Keratinocyte (primary cell): Measurements from ENCODE around the gene L1CAM. TPM values are rescaled to one million over a fixed set of nuclear protein-coding genes. Genes with fewer than 3 reads are reported as not detected.

Experiments
- DNase-seq: peaks from one replicate; pipeline ENCODE4 v3.0.0-alpha.2; 2011; ENCODE audit warnings: low read depth, missing footprints, low spot score
- FAIRE-seq: peaks from 2 replicates; lab custom pipeline; 2011; peaks lifted over from hg19 to GRCh38; lab: Jason Lieb, UNC
- H2AFZ ChIP-seq: 2 replicates; pipeline ENCODE4 v1.6.0; 2012; ENCODE audit warnings: low read length, control low read depth, inconsistent platforms; ENCODE audit not compliant: control insufficient read depth
- H3K27ac ChIP-seq: 2 replicates; pipeline ENCODE4 v1.5.1; 2011; ENCODE audit warnings: low read length; ENCODE audit not compliant: control insufficient read depth, insufficient read depth
- H3K27me3 ChIP-seq: 3 replicates; pipeline ENCODE4 v1.6.0; 2011; ENCODE audit warnings: low read length; ENCODE audit not compliant: control insufficient read depth, insufficient read depth; ENCODE audit errors: extremely low read depth
- H3K36me3 ChIP-seq, 2 experiments: 2 replicates in 1 of 2; 3 replicates in 1 of 2; pipeline ENCODE4 v1.5.1; 2011; ENCODE audit warnings: low read length in 2 of 2, mild to moderate bottlenecking in 1 of 2; ENCODE audit not compliant: control insufficient read depth in 2 of 2, insufficient read depth in 2 of 2; ENCODE audit errors: extremely low read depth in 1 of 2
- H3K4me1 ChIP-seq: 3 replicates; pipeline ENCODE4 v1.5.1; 2011; ENCODE audit warnings: low read length; ENCODE audit not compliant: control insufficient read depth, insufficient read depth; ENCODE audit errors: extremely low read depth
- H3K4me2 ChIP-seq: 3 replicates; pipeline ENCODE4 v1.6.0; 2011; ENCODE audit warnings: low read depth, low read length; ENCODE audit not compliant: control insufficient read depth, insufficient read depth; ENCODE audit errors: extremely low read depth
- H3K4me3 ChIP-seq, 3 experiments: fragments of 200-600 bp in 1 of 3; sonication (generic) in 1 of 3; 2 replicates in 2 of 3; 3 replicates in 1 of 3; pipeline ENCODE4 v1.5.1; 2011 to 2016; ENCODE audit warnings: low read length in 3 of 3, mild to moderate bottlenecking in 3 of 3, control low read depth in 2 of 3, inconsistent platforms in 1 of 3, low read depth in 1 of 3, mixed read lengths in 1 of 3, mixed run types in 1 of 3, moderate library complexity in 1 of 3; ENCODE audit not compliant: control insufficient read depth in 2 of 3, insufficient read depth in 2 of 3; ENCODE audit errors: extremely low read depth in 1 of 3
- H3K79me2 ChIP-seq: 2 replicates; pipeline ENCODE4 v1.6.0; 2012; ENCODE audit warnings: low read length; ENCODE audit not compliant: control insufficient read depth, insufficient read depth
- H3K9ac ChIP-seq: 3 replicates; pipeline ENCODE4 v1.6.0; 2011; ENCODE audit warnings: low read length; ENCODE audit not compliant: control insufficient read depth, insufficient read depth; ENCODE audit errors: extremely low read depth
- H3K9me1 ChIP-seq: 3 replicates; pipeline ENCODE4 v1.6.0; 2011; ENCODE audit warnings: low read length; ENCODE audit not compliant: control insufficient read depth, insufficient read depth; ENCODE audit errors: extremely low read depth
- H3K9me3 ChIP-seq: 2 replicates; pipeline ENCODE4 v1.5.1; 2012; ENCODE audit warnings: low read depth, low read length; ENCODE audit not compliant: control insufficient read depth
- H4K20me1 ChIP-seq: 3 replicates; pipeline ENCODE4 v1.6.0; 2011; ENCODE audit warnings: low read length; ENCODE audit not compliant: control insufficient read depth, insufficient read depth; ENCODE audit errors: extremely low read depth
- EZH2 ChIP-seq: IDR thresholded peaks from one replicate; pipeline ENCODE4 v1.6.1; 2012; ENCODE audit warnings: inconsistent platforms, mild to moderate bottlenecking, low read length, moderate library complexity
- dilution Hi-C: fragments of 300-500 bp; cut with MboI; formaldehyde crosslinking; loops from one replicate; pipeline ENCODE4 v1.7.0; 2020; ENCODE audit warnings: low sequenced_read_pairs; ENCODE audit not compliant: extremely low pct_ligation_motif_present
- polyA plus RNA-seq, 5 experiments: library from polyadenylated mRNA; depleted of rRNA in 3 of 5; stranded (reverse) in 3 of 5; stranded (forward) in 1 of 5; unstranded in 1 of 5; fragments of >200 nt; gene quantifications; 1 replicate in 1 of 5; 2 replicates in 3 of 5; 3 replicates in 1 of 5; pipeline versions ENCODE4 v1.2.1 to v1.2.3, GENCODE V29; 2011 to 2012; ENCODE audit warnings: missing spikeins in 2 of 5, low read depth in 1 of 5, low replicate concordance in 1 of 5
- TF ChIP-seq, protein P1 (sequence below), 3 experiments: IDR thresholded peaks in 1 of 3; conservative IDR thresholded peaks in 1 of 3; optimal IDR thresholded peaks in 1 of 3; 2 replicates in 2 of 3; 3 replicates in 1 of 3; pipeline versions ENCODE3 to v1.5.1; 2011; ENCODE audit warnings: low read length in 3 of 3, mild to moderate bottlenecking in 3 of 3, moderate library complexity in 2 of 3, control low read depth in 1 of 3, inconsistent platforms in 1 of 3; ENCODE audit not compliant: insufficient read depth in 2 of 3; ENCODE audit errors: extremely low read depth in 1 of 3

The L1CAM gene
- polyA plus RNA-seq, 1 donor (not counting 4 experiments of a cell fraction or from before 2014, with no cell fraction given): 18.2 TPM

DNA sequence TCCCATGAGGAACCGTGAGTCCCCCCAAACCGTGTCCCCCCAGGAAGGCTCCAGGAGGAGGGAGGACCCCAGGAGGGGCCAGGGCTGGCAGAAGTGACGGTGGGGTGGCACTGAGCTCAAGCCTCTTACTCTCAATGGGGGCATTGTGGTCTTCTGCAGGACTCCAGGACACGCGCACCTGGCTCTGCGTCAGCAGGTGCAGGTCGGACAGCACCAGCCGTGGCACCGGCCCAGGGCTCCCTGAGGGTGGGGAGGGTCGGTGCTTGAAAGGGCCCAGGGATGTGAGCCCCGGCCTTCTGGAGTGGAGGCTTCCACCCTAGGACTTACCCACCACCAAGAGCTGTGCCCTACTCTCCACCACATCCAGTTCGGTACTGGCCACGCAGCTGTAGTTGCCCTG lies 18.3 kb downstream of the L1CAM start:
- Histone ChIP-seq H3K79me2 (no peaks in the 10 kb centered on the region), H4K20me1 (no peaks in the 10 kb centered on the region), H3K27me3 (no peaks in the 10 kb centered on the region), H3K9ac (no peak overlapping the region), H3K36me3 (peaks cover 0 to 9% of the 10 kb centered on the region in 2 experiments), H3K4me2 (no peak overlapping the region), H3K4me1 (no peaks in the 10 kb centered on the region), H2AFZ (no peak overlapping the region), H3K9me1 (no peaks in the 10 kb centered on the region), H3K9me3 (no peaks in the 10 kb centered on the region), H3K27ac (no peak overlapping the region), H3K4me3 (no peak overlapping the region)
- no peak for DNase-seq
- TF ChIP-seq EZH2: no peak
- TF ChIP-seq, protein P1, sequence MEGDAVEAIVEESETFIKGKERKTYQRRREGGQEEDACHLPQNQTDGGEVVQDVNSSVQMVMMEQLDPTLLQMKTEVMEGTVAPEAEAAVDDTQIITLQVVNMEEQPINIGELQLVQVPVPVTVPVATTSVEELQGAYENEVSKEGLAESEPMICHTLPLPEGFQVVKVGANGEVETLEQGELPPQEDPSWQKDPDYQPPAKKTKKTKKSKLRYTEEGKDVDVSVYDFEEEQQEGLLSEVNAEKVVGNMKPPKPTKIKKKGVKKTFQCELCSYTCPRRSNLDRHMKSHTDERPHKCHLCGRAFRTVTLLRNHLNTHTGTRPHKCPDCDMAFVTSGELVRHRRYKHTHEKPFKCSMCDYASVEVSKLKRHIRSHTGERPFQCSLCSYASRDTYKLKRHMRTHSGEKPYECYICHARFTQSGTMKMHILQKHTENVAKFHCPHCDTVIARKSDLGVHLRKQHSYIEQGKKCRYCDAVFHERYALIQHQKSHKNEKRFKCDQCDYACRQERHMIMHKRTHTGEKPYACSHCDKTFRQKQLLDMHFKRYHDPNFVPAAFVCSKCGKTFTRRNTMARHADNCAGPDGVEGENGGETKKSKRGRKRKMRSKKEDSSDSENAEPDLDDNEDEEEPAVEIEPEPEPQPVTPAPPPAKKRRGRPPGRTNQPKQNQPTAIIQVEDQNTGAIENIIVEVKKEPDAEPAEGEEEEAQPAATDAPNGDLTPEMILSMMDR (optimal IDR thresholded peaks at IDR 0.05 in 1 of 3, IDR thresholded peaks at IDR 0.05 in 1 of 3, conservative IDR thresholded peaks at IDR 0.05 in 1 of 3; ENCODE audit: extremely low read depth in 1 of 3, insufficient read depth in 2 of 3, low read length in 3 of 3): no peak
- dilution Hi-C loops: no loop called here
- no peak for FAIRE-seq

DNA sequence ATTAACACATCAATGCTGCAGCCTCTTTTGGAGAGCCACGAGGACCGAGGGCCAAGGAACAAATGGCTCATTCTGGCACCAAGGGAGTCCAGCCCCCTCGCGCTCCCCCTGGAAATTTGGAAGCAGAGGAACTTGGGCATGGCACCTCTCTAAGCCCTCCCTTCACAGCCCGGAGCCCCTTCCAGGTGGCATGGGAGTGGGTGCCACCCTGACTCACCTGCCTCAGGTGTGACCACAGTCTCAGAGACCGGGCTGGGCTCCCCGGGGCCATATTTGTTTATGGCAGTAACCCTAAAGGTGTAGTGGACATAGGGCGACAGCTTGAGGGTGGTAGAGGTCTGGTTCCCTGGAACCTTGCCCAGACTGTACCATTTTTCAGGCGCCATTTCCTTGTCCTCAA lies 18.8 kb downstream of the L1CAM start:
- no peak overlapping the region for H3K27ac ChIP-seq
- H3K9ac ChIP-seq: no peak overlapping the region
- H3K9me3 ChIP-seq: no peaks in the 10 kb centered on the region
- no peaks in the 10 kb centered on the region for H4K20me1 ChIP-seq
- no peak for DNase-seq
- no peak for FAIRE-seq
- no peaks in the 10 kb centered on the region for H3K9me1 ChIP-seq
- H3K4me3 ChIP-seq: no peak overlapping the region
- no peaks in the 10 kb centered on the region for H3K79me2 ChIP-seq
- no peaks in the 10 kb centered on the region for H3K4me1 ChIP-seq
- TF ChIP-seq, protein P1 (optimal IDR thresholded peaks at IDR 0.05 in 1 of 3, IDR thresholded peaks at IDR 0.05 in 1 of 3, conservative IDR thresholded peaks at IDR 0.05 in 1 of 3; ENCODE audit: extremely low read depth in 1 of 3, insufficient read depth in 2 of 3, low read length in 3 of 3): no peak
- no peak for TF ChIP-seq EZH2
- no peak overlapping the region for H2AFZ ChIP-seq
- H3K4me2 ChIP-seq: no peak overlapping the region
- peaks cover 0 to 9% of the 10 kb centered on the region in 2 experiments for H3K36me3 ChIP-seq
- dilution Hi-C loops: no loop called here
- no peaks in the 10 kb centered on the region for H3K27me3 ChIP-seq
